A673 (cell line): ENCODE results near the gene ATF6. TPM values are rescaled to one million over a fixed set of nuclear protein-coding genes. Genes with fewer than 3 reads are reported as not detected.

Source experiments
- BruUV-seq: library from RNA; stranded (reverse); fragments of 400-500 nt; replicated peaks from 2 replicates; lab custom pipeline; 2021; lab: Mats Ljungman, UMichigan
- CTCF ChIA-PET: fragments of 300-600 bp; sonication (Branson Sonifier 250); formaldehyde crosslinking; loops from one replicate; lab custom pipeline; 2022; ENCODE audit warnings: antibody characterized with exemption; lab: Charles Lee
- POLR2A ChIA-PET: fragments of 300-600 bp; sonication (Branson Sonifier 250); formaldehyde crosslinking; loops from one replicate; lab custom pipeline; 2022; ENCODE audit warnings: antibody characterized with exemption; ENCODE audit not compliant: low non-redundant PET; lab: Charles Lee
- DNase-seq: peaks from one replicate; pipeline ENCODE4 v3.0.0-alpha.2; 2015; ENCODE audit warnings: low spot score
- H3K27ac ChIP-seq: fragments of 200-600 bp; sonication (generic); 2 replicates; pipeline ENCODE4 v1.5.1; 2016; ENCODE audit warnings: mixed run types, low read depth, mild to moderate bottlenecking, mixed read lengths, antibody characterized with exemption, low read length; ENCODE audit not compliant: poor library complexity, severe bottlenecking
- H3K27me3 ChIP-seq: fragments of 200-600 bp; sonication (generic); replicated peaks from 2 replicates; pipeline ENCODE4 v1.6.1; 2017; ENCODE audit warnings: mixed run types, low read depth, mild to moderate bottlenecking, mixed read lengths, antibody characterized with exemption, low read length; ENCODE audit not compliant: insufficient read depth, poor library complexity
- H3K36me3 ChIP-seq: fragments of 200-600 bp; sonication (generic); 2 replicates; pipeline ENCODE4 v1.6.1; 2016; ENCODE audit warnings: mixed run types, mild to moderate bottlenecking, mixed read lengths, antibody characterized with exemption, low read length; ENCODE audit not compliant: insufficient read depth, poor library complexity, severe bottlenecking
- H3K4me1 ChIP-seq: fragments of 200-600 bp; sonication (generic); 2 replicates; pipeline ENCODE4 v1.6.1; 2017; ENCODE audit warnings: mixed run types, mild to moderate bottlenecking, mixed read lengths, antibody characterized with exemption, low read length; ENCODE audit not compliant: insufficient read depth, poor library complexity, severe bottlenecking
- H3K4me3 ChIP-seq: fragments of 200-600 bp; sonication (generic); 2 replicates; pipeline ENCODE4 v1.5.1; 2016; ENCODE audit warnings: low read depth, mixed run types, mild to moderate bottlenecking, mixed read lengths, low read length; ENCODE audit not compliant: poor library complexity, severe bottlenecking
- H3K9me3 ChIP-seq: fragments of 200-600 bp; sonication (generic); 2 replicates; pipeline ENCODE4 v1.6.1; 2016; ENCODE audit warnings: mixed run types, low read depth, mild to moderate bottlenecking, mixed read lengths, antibody characterized with exemption, low read length; ENCODE audit not compliant: poor library complexity, severe bottlenecking
- EZH2 ChIP-seq: fragments of 200-600 bp; sonication (generic); IDR thresholded peaks from 2 replicates; pipeline ENCODE4 v1.6.1; 2017; ENCODE audit warnings: borderline replicate concordance, low read depth, mild to moderate bottlenecking, mixed read lengths, antibody characterized with exemption, low read length; ENCODE audit not compliant: poor library complexity, severe bottlenecking
- intact Hi-C: fragments of 100-400 bp; cut with micrococcal nuclease; formaldehyde crosslinking; loops from one replicate; pipeline ENCODE4 v1.10.0; 2022; ENCODE audit not compliant: unreplicated experiment
- total RNA-seq: library from RNA; stranded (reverse); gene quantifications from 2 replicates; pipeline ENCODE4 v1.2.3, GENCODE V29; 2021
- TF ChIP-seq, protein P1 (sequence below): fragments of 300-800, 200-600 bp; sonication (generic); conservative IDR thresholded peaks from 2 replicates; pipeline ENCODE4 v1.5.1; 2017; ENCODE audit warnings: low read depth, mild to moderate bottlenecking, antibody characterized with exemption, low read length, moderate library complexity, mixed read lengths

Gene ATF6
- total RNA-seq, 1 experiment from 2014 or later, result 21.8 TPM

DNA sequence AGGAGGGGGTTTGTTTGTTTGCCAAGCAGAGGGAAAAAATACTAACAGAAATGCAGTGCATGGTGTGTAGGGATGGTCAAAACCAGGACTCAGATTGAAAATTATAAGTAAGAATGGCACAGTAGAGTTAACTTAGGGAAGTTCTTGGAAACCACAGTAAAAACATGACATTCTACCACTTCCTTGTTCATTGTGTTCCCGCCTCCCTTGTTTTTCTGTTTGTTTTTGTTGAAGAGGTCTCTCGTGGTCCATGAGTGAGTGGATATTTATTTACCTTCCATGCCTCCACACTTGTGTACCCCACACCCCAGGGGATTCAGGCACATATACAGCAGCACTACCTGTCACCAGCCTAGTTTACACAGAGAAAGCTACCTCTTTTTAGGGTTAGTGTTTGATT, 187.9 kb downstream of the ATF6 start:
- Histone ChIP-seq H3K4me1 (peaks cover 26% of the 10 kb centered on the region), H3K27me3 (no peaks in the 10 kb centered on the region), H3K4me3 (no peak overlapping the region), H3K27ac (no peak overlapping the region), H3K36me3 (no peaks in the 10 kb centered on the region), H3K9me3 (no peaks in the 10 kb centered on the region)
- ChIA-PET CTCF (no interaction called here), POLR2A (interaction anchor here (0.6 kb wide), 1 partner anchor 8 kb away, joined by 3 read pairs; no protein-coding TSS in a partner anchor)
- no peak for DNase-seq
- intact Hi-C loops, result no loop called here
- no peak for TF ChIP-seq EZH2
- TF ChIP-seq, protein P1, sequence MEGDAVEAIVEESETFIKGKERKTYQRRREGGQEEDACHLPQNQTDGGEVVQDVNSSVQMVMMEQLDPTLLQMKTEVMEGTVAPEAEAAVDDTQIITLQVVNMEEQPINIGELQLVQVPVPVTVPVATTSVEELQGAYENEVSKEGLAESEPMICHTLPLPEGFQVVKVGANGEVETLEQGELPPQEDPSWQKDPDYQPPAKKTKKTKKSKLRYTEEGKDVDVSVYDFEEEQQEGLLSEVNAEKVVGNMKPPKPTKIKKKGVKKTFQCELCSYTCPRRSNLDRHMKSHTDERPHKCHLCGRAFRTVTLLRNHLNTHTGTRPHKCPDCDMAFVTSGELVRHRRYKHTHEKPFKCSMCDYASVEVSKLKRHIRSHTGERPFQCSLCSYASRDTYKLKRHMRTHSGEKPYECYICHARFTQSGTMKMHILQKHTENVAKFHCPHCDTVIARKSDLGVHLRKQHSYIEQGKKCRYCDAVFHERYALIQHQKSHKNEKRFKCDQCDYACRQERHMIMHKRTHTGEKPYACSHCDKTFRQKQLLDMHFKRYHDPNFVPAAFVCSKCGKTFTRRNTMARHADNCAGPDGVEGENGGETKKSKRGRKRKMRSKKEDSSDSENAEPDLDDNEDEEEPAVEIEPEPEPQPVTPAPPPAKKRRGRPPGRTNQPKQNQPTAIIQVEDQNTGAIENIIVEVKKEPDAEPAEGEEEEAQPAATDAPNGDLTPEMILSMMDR, result no peak
- BruUV-seq, result no TSS peak

DNA sequence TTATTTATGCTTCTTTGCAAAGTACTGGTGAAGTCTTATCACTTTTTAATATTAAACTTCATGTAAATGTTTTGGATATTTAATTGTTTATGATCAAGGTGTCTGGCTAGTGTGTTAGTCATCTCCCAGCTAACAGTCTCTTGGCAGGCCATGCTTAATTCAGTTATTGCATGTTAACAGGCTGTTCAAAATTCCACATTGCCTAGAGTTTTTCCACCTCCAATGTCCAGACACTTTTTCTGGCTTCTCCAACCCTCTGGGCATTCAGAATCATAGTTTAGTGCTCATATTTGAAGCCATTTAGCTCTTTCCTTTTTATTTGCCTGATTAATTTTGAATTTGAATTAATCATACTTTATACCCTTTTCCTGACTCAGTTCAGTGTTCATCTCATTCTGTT, 188.3 kb downstream of the ATF6 start:
- H3K4me3 ChIP-seq, result no peak overlapping the region
- DNase-seq, result no peak
- BruUV-seq, result no TSS peak
- H3K36me3 ChIP-seq, result no peaks in the 10 kb centered on the region
- TF ChIP-seq, protein P1, result no peak
- TF ChIP-seq EZH2, result no peak
- CTCF ChIA-PET, result no interaction called here
- no peaks in the 10 kb centered on the region for H3K27me3 ChIP-seq
- POLR2A ChIA-PET, result interaction anchor here (0.6 kb wide), 1 partner anchor 9 kb away, joined by 3 read pairs; no protein-coding TSS in a partner anchor
- intact Hi-C loops, result no loop called here
- H3K9me3 ChIP-seq, result no peaks in the 10 kb centered on the region
- H3K27ac ChIP-seq, result no peak overlapping the region
- H3K4me1 ChIP-seq, result peaks cover 22% of the 10 kb centered on the region

DNA sequence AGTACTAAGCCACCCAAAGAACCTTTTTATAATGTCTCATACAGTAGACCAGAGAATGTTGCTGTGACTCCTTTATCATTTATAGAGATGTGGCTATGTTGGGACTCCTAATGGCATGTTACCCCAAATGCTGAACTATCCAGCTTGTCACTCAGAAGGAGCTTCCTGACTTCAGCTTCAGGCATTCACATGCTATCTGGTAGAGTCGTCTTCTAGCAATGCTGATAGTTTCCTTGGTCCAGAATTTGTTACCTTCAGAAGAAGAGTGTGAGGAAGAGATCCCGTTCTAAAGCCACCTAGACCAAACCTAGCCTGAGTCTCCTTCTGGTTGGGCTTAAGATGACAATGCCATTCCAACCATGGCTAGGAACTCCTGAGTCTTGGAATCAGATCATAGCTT, 189.5 kb downstream of the ATF6 start:
- Histone ChIP-seq H3K27me3 (no peaks in the 10 kb centered on the region), H3K4me1 (peaks cover 17% of the 10 kb centered on the region), H3K4me3 (no peak overlapping the region), H3K36me3 (no peaks in the 10 kb centered on the region), H3K27ac (peak overlapping the region; percentile 54), H3K9me3 (no peaks in the 10 kb centered on the region)
- ChIA-PET POLR2A (no interaction called here), CTCF (no interaction called here)
- TF ChIP-seq, protein P1, result no peak
- TF ChIP-seq EZH2, result no peak
- no TSS peak for BruUV-seq
- DNase-seq, result no peak
- intact Hi-C loops, result no loop called here
